ENCODE results near the gene GRIK4. TPM values are rescaled to one million over a fixed set of nuclear protein-coding genes. Genes with fewer than 3 reads are reported as not detected.

GRIK4 gene
- total RNA-seq, 2 experiments from 2014 or later, result not detected

DNA sequence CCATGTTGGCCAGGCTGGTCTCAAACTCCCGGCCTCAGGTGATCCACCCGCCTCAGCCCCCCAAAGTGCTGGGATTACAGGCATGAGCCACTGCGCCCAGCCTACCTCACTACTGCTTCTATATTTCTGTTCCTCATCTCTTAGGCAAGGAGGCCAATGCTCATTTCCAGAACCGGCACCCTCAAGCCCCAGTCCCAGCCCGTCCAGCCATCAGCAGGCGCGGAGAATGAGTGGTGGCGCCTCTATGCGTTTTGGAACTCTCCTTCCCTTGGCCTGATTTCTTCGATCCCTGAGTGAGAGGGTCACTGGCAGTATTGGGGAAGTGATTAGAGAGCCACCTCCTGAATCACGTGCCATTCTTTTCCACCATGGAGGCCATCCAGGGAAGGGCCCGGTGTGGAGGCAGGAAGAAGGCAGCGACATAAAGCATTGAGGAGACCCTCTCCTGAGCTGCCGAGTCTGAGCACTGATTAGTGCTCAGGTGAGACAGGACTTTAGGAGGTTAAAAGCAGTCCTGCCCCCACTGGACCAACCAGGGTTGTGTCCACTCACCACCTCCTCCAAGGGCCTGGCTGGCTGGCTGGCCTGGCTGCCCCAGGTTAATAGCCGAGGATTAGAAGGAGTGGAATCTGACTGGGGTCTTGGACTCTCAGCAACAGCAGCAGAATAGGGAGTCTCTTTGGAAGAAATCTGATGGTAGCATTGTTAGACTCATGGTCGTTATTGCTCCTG, 8.7 kb downstream of the GRIK4 start:
- Mint-ChIP-seq H3K9me3 (no peaks in the 10 kb centered on the region), H3K27me3 (peaks cover 24% of the 10 kb centered on the region), H3K4me1 (ENCODE audit: low read depth) (peaks cover 6% of the 10 kb centered on the region), H3K36me3 (no peaks in the 10 kb centered on the region), H3K27ac (no peak overlapping the region), H3K4me3 (no peak overlapping the region)
- ChIA-PET CTCF (no interaction called here), POLR2A (no interaction called here)
- intact Hi-C loops (cut with micrococcal nuclease), result no loop called here
- no peak for DNase-seq

DNA sequence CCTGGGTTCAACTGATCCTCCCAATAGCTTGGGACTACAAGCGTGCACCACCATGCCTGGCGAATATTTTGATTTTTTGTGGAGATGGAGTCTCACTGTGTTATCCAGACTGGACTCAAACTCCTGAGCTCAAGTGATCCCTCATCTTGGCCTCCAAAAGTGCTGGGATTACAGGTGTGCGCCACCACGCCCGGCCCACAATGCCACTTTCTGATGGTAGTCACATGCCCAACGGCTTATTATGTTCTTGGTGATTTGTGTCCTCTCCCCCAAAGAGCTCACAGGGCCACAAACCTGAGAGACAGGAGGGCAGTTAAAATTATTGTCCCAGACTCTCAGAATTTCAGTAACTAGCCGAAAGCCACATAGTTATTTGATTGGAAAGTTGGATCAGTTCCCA, 9.6 kb downstream of the GRIK4 start:
- intact Hi-C loops (cut with micrococcal nuclease), result no loop called here
- H3K9me3 Mint-ChIP-seq, result no peaks in the 10 kb centered on the region
- peaks cover 21% of the 10 kb centered on the region for H3K27me3 Mint-ChIP-seq
- peaks cover 4% of the 10 kb centered on the region for H3K4me1 Mint-ChIP-seq (ENCODE audit: low read depth)
- ChIA-PET CTCF (no interaction called here), POLR2A (no interaction called here)
- no peak overlapping the region for H3K4me3 Mint-ChIP-seq
- no peak overlapping the region for H3K27ac Mint-ChIP-seq
- no peaks in the 10 kb centered on the region for H3K36me3 Mint-ChIP-seq
- DNase-seq, result no peak

DNA sequence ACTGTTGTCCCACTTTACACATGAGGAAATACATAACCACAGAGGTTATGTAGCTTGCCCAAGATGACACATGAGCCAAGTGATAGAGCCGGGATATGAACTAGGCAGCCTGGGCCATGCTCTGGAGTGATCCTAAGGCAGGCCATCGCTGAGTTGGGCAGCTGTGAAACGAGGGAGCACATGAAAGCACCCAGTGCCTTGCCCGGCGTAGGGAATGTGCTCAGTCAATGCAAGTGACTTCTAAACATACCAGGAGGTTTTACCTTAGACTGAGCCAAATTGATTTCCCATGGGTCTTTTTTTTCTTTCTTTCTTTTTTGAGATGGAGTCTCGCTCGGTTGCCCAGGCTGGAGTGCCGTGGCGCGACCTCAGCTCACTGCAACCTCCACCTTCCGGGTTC, 10.5 kb downstream of the GRIK4 start:
- peaks cover 16% of the 10 kb centered on the region for H3K27me3 Mint-ChIP-seq
- ChIA-PET POLR2A (no interaction called here), CTCF (no interaction called here)
- H3K9me3 Mint-ChIP-seq, result no peaks in the 10 kb centered on the region
- no peak overlapping the region for H3K4me3 Mint-ChIP-seq
- no peak overlapping the region for H3K27ac Mint-ChIP-seq
- H3K4me1 Mint-ChIP-seq (ENCODE audit: low read depth), result no peaks in the 10 kb centered on the region
- H3K36me3 Mint-ChIP-seq, result no peaks in the 10 kb centered on the region
- DNase-seq, result no peak
- intact Hi-C loops (cut with micrococcal nuclease), result no loop called here

DNA sequence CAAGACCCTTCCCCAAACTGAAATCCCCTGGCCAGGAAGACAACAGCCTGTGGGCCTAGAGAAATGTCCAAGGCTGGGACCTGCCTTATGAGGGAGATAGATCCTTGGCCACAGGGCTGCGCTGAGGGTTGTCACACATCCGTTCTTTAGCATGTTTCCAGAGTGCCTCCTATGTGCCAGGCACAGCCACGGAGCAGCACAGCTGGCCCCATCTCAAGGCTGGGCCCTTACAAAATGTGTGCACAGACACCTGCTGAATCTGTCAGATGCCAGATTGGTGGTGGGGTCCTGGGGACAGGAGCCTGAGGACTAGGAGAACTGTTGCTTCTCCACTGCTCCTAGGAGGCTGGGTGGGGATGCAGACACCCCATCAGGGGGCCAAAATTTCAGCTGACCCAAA, 11.2 kb downstream of the GRIK4 start:
- no peaks in the 10 kb centered on the region for H3K4me1 Mint-ChIP-seq (ENCODE audit: low read depth)
- intact Hi-C loops (cut with micrococcal nuclease), result no loop called here

DNA sequence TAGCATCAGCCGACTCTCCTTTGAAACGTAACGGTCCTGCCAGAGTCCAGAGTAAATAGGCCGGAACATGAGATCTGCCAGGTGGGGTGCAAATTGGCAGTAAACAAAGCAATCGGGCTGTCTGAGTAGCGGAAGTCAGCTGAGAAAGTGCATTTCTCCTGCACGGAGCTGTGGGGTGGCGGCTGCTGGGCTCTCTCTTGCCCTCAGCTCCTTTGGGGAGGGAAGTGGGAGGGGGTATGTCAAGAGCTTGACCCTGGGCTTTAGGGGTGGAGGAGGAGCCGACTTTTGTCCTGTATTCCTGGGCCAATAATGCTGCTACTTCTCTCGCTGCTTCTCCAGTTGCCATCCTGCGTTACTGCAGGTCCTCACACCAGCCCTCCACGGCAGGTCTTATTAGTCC, 11.6 kb downstream of the GRIK4 start:
- Mint-ChIP-seq H3K4me1 (ENCODE audit: low read depth) (no peaks in the 10 kb centered on the region), H3K27me3 (peaks cover 16% of the 10 kb centered on the region), H3K9me3 (no peaks in the 10 kb centered on the region), H3K4me3 (no peak overlapping the region), H3K27ac (no peak overlapping the region), H3K36me3 (no peaks in the 10 kb centered on the region)
- intact Hi-C loops (cut with micrococcal nuclease), result no loop called here
- DNase-seq, result no peak
- POLR2A ChIA-PET, result no interaction called here
- CTCF ChIA-PET, result no interaction called here

More for the DNA sequence above, 11.2 kb downstream of the GRIK4 start:
- POLR2A ChIA-PET, result no interaction called here
- Mint-ChIP-seq H3K27me3 (peaks cover 16% of the 10 kb centered on the region), H3K4me3 (no peak overlapping the region), H3K36me3 (no peaks in the 10 kb centered on the region), H3K27ac (no peak overlapping the region), H3K9me3 (no peaks in the 10 kb centered on the region)
- DNase-seq, result no peak
- CTCF ChIA-PET, result no interaction called here

DNA sequence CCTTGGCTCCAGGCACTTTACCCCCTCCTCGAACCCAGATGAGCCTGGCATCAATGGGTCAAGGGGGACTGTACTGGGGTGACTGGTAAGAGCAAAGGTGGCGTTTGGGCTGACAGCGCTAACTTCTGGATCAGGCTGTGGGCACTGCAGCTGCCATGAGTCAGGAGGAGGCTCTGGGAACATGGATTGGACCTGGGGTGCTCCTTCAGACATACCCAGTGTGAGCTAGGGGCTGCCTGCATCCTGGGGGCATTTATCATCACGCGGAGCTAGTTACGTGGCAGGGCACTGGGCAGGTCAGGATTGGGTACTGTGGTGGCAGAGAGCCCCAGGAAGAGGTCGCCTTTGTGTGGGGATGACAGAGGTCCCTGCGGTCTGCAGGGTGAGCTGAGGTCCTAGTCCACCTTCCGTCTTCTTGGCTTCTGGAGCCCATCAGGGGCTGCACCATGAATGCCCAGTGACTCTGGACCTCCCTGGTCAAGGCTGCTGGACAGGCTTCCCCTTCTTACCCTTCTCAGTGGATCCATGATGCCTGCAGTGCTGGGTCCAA, 13.1 kb downstream of the GRIK4 start:
- H3K36me3 Mint-ChIP-seq, result no peaks in the 10 kb centered on the region
- no peak overlapping the region for H3K27ac Mint-ChIP-seq
- peaks cover 16% of the 10 kb centered on the region for H3K27me3 Mint-ChIP-seq
- peaks cover 2% of the 10 kb centered on the region for H3K9me3 Mint-ChIP-seq
- no peak for DNase-seq
- no peaks in the 10 kb centered on the region for H3K4me1 Mint-ChIP-seq (ENCODE audit: low read depth)
- CTCF ChIA-PET, result no interaction called here
- H3K4me3 Mint-ChIP-seq, result no peak overlapping the region
- intact Hi-C loops (cut with micrococcal nuclease), result no loop called here
- POLR2A ChIA-PET, result no interaction called here

DNA sequence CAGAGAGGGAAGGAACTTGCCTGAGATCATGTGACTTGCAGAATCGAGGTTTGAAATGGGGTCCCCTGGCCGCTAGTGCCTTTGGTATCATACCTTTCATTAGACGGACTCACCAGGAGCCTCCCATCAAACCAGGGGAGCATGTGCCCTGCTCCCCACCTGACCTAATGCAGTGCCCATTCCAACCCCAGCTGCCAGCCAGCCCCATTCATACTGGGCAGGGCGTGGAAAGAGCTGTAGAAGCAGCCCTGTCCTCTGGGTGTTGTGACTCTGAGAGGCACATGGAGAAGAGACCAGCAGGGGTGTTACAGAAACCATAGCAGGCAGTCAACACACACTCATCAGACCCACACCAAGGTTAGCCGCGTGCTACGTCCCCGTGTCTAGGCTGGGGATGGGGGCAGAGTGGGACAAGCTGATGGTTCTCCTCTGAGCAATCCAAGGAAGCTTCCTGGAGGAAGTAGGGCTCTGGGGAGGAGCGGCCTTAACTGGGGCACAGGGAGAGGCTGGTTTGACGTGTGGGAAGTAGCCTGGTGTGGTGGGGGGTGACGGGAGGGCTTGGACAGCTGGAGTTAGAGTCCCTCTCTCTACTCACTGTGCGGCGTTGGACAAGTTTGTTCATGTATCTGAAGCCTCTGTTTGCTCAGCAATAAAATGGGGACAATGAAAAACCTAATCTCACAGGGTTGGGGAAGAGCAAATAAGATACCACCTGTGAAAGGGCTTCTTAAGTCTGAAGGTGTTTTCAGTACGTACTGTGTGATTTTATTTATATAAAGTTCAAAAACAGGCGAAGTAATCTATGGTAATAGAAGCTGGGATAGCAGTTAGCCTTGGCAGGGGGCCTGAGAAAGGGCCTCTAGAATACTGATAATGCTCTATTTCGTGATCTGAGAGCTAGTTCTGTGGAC, 14.0 kb downstream of the GRIK4 start:
- Mint-ChIP-seq H3K9me3 (peaks cover 2% of the 10 kb centered on the region), H3K36me3 (no peaks in the 10 kb centered on the region), H3K27me3 (peaks cover 16% of the 10 kb centered on the region)

DNA sequence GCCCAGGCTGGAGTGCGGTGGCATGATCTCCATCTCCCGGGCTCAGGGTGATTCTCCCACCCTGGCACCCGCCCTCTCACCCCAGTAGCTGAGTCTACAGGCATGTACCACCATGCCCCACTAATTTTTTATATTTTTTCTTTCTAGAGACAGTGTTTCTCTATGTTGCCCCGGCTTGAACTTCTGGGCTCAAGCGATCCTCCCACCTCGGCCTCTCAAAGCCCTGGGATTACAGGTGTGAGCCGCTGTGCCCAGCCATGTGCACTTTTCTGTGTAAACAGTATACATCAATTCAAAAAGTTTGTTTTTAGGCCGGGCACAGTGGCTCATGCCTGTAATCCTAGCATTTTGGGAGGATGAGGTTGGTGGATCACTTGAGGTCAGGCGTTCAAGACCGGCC, 14.7 kb downstream of the GRIK4 start:
- Mint-ChIP-seq H3K9me3 (peaks cover 2% of the 10 kb centered on the region), H3K27me3 (peaks cover 16% of the 10 kb centered on the region), H3K36me3 (no peaks in the 10 kb centered on the region), H3K4me3 (no peak overlapping the region), H3K27ac (no peak overlapping the region), H3K4me1 (ENCODE audit: low read depth) (no peaks in the 10 kb centered on the region)
- DNase-seq, result no peak
- intact Hi-C loops (cut with micrococcal nuclease), result no loop called here
- POLR2A ChIA-PET, result no interaction called here
- CTCF ChIA-PET, result no interaction called here

More for the DNA sequence above, 14.0 kb downstream of the GRIK4 start:
- no peak for DNase-seq
- intact Hi-C loops (cut with micrococcal nuclease), result no loop called here
- no peak overlapping the region for H3K27ac Mint-ChIP-seq
- no peak overlapping the region for H3K4me3 Mint-ChIP-seq
- POLR2A ChIA-PET, result no interaction called here
- CTCF ChIA-PET, result no interaction called here
- H3K4me1 Mint-ChIP-seq (ENCODE audit: low read depth), result no peaks in the 10 kb centered on the region

DNA sequence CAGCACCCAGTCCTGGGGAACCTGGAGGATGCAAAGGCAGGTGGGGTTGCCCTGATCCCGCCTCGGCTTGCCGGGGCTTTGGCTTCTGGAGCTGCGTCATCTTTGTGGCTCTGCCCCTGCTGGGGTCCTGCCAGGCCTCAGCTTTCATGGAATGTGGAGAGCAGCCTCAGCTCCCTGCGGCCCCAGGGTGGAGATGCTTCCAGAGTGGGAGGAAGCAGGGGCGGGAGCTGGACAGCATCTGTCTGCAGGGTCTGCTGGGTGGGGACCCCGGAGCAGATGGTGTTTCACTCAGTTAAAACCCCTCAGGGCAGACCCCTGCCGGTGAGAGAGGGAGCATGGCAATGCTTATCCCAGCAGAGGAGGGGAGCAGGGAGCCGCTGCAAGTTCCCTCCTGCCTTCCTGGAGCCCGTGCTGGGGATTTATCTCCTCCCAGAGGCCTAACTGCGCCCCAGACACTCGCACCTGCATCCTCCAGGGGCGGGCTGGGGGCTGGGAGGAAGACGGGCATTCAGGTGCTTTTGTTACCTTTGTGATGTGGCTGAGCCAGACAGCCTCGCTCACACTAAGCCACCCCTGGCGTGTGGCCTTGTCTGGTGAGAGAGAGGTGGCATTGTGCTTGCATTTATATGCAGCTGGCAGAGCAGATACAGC, 15.7 kb downstream of the GRIK4 start:
- POLR2A ChIA-PET, result no interaction called here
- peaks cover 16% of the 10 kb centered on the region for H3K27me3 Mint-ChIP-seq
- H3K4me1 Mint-ChIP-seq (ENCODE audit: low read depth), result no peaks in the 10 kb centered on the region

DNA sequence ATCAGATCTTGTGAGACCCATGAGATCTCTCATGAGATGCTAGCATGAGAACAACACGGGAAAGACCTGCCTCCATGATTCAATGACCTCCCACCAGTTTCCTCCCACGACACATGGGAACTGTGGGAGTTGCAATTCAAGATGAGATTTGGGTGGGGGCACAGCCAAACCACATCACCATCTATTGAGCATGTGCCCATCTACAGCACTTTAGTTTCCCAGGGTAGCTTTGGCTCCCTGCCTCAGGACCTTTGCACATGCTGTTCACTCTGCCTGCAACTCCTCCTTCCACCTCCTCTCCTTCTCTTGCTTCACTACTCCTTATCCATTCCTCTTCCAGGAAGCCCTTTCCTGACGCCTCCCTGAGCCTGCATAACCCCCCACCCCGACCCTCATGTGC, 17.2 kb downstream of the GRIK4 start:
- POLR2A ChIA-PET, result no interaction called here
- no peak overlapping the region for H3K27ac Mint-ChIP-seq
- CTCF ChIA-PET, result no interaction called here
- H3K4me3 Mint-ChIP-seq, result no peak overlapping the region
- intact Hi-C loops (cut with micrococcal nuclease), result no loop called here
- H3K36me3 Mint-ChIP-seq, result no peaks in the 10 kb centered on the region
- DNase-seq, result no peak
- no peaks in the 10 kb centered on the region for H3K4me1 Mint-ChIP-seq (ENCODE audit: low read depth)
- peaks cover 18% of the 10 kb centered on the region for H3K27me3 Mint-ChIP-seq
- peaks cover 2% of the 10 kb centered on the region for H3K9me3 Mint-ChIP-seq

More for the DNA sequence above, 15.7 kb downstream of the GRIK4 start:
- peaks cover 2% of the 10 kb centered on the region for H3K9me3 Mint-ChIP-seq
- H3K36me3 Mint-ChIP-seq, result no peaks in the 10 kb centered on the region
- H3K27ac Mint-ChIP-seq, result no peak overlapping the region
- CTCF ChIA-PET, result no interaction called here
- intact Hi-C loops (cut with micrococcal nuclease), result no loop called here
- no peak overlapping the region for H3K4me3 Mint-ChIP-seq
- DNase-seq, result no peak

DNA sequence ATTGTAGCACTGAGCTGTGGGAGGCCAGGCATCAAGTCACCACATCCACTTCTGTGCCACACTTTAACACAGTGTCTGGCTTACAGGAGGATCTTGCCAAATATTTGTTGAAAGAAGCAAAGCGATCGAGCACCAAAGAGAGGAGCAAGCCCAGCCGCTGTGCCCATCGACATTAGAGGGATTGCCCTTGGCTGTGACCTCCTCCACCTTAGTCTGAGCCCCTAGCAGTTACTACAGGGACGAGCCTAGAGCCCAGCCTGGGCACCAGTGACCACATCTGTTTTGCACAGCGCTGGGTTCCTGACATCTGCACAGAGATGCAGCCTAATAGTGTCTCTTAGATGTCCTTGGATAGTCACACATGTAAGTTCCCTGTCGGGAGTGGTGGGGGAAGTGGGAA, 17.7 kb downstream of the GRIK4 start:
- no peak overlapping the region for H3K4me3 Mint-ChIP-seq
- intact Hi-C loops (cut with micrococcal nuclease), result no loop called here
- H3K9me3 Mint-ChIP-seq, result peaks cover 2% of the 10 kb centered on the region
- DNase-seq, result no peak
- ChIA-PET CTCF (interaction anchor here (1.6 kb wide), 1 partner anchor 156 kb away, joined by 4 read pairs; no protein-coding TSS in a partner anchor), POLR2A (no interaction called here)
- H3K4me1 Mint-ChIP-seq (ENCODE audit: low read depth), result no peaks in the 10 kb centered on the region
- H3K27me3 Mint-ChIP-seq, result peaks cover 17% of the 10 kb centered on the region
- no peaks in the 10 kb centered on the region for H3K36me3 Mint-ChIP-seq
- H3K27ac Mint-ChIP-seq, result no peak overlapping the region

DNA sequence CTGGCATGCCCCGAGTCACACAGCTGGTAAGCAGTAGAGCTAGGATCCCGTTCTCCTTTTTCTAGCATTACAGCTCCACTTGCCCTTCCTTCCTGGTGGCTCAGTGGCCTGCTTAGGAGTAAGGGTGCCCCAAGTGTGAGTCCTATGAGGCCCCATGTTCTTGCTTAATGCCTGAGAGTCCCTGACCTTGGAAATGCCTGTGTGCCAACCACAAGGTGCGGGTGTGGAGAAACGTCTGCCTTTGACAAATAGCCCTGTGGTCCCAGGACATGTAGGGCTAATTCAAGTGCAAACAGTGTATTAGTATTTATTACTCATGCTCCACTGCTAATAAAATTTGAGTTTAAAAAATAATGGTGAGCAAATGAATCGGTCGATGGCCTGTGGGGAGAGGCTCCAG, 18.4 kb downstream of the GRIK4 start:
- Mint-ChIP-seq H3K4me1 (ENCODE audit: low read depth) (no peaks in the 10 kb centered on the region), H3K27me3 (peaks cover 13% of the 10 kb centered on the region), H3K9me3 (peaks cover 2% of the 10 kb centered on the region), H3K27ac (no peak overlapping the region), H3K4me3 (no peak overlapping the region), H3K36me3 (no peaks in the 10 kb centered on the region)
- CTCF ChIA-PET, result interaction anchor here (1.6 kb wide), 1 partner anchor 155 kb away, joined by 4 read pairs; no protein-coding TSS in a partner anchor
- POLR2A ChIA-PET, result no interaction called here
- no peak for DNase-seq
- intact Hi-C loops (cut with micrococcal nuclease), result no loop called here

All from activated CD4-positive, alpha-beta memory T cell treated with anti-CD3 and anti-CD28 coated beads for 36 hours (primary cell).